Measurements from ENCODE around the gene PTPRA.
"Not testable (repeated sequence)": the region's sequence is repeated elsewhere in the genome, so short reads cannot be mapped to it uniquely, and the experiment has no call there.

Gene PTPRA, protein sequence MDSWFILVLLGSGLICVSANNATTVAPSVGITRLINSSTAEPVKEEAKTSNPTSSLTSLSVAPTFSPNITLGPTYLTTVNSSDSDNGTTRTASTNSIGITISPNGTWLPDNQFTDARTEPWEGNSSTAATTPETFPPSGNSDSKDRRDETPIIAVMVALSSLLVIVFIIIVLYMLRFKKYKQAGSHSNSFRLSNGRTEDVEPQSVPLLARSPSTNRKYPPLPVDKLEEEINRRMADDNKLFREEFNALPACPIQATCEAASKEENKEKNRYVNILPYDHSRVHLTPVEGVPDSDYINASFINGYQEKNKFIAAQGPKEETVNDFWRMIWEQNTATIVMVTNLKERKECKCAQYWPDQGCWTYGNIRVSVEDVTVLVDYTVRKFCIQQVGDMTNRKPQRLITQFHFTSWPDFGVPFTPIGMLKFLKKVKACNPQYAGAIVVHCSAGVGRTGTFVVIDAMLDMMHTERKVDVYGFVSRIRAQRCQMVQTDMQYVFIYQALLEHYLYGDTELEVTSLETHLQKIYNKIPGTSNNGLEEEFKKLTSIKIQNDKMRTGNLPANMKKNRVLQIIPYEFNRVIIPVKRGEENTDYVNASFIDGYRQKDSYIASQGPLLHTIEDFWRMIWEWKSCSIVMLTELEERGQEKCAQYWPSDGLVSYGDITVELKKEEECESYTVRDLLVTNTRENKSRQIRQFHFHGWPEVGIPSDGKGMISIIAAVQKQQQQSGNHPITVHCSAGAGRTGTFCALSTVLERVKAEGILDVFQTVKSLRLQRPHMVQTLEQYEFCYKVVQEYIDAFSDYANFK

DNA sequence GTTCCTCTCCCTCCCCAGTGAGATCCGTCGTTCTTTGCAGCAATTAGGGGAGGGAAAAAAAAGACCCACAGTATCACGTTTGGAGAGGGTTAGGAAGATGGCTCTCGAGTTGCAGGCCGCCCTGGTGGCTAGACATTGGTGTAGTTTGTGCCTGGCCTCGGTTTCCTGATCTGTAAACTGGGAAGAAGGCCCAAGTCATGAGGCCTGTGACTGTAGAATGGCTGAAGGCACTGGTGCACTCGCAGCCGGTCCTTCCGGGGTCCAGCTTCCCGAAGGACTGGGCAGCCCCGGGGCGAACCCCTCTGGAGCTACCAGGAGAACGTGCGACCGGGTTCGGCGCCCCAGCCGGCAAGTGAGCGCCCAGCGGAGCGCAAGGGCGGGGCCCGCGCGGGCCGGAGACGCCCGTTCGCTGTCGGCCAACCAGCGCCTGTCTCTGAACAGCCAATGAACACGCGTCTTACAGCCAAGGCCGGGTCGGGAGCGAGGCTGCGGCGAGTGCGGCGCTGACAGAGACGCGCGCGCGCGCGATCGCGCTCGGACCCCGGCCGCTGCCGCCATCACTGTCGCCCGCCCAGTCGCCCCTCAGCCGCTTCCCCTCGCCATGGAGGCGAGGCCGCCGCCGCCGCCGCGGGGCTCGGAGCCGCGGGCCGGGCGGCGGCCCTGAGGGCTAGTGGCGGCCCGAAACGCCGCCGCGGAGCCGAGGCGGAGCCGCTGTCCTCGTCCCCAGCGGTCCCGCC lies at the start of gene PTPRA:
TSS of gene PTPRA (plus strand) at position 472 of the 737 bp plus-strand sequence. CDS start 90,797 bp downstream, outside the sequence.
- DNase-seq = peak; percentile 92

DNA sequence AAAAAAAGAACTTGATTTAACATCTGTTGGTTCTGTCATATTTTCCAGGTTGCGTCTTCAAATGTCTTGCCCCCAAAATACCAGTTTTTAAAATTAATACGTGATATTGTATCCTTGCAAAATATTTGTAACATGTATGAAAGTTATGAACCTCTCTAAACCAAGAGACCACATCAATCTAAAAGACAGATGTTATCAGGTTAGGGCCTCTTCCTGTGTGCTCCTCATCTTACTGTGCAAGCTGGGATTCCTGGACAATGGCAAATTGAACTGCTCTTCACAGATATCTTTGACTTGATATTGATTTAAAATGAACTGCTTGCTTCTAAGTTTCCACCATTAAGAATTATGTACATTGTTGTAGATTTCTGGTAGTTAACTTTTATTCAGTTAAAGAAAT lies 47.5 kb upstream of the PTPRA start:
- DNase-seq = no peak

DNA sequence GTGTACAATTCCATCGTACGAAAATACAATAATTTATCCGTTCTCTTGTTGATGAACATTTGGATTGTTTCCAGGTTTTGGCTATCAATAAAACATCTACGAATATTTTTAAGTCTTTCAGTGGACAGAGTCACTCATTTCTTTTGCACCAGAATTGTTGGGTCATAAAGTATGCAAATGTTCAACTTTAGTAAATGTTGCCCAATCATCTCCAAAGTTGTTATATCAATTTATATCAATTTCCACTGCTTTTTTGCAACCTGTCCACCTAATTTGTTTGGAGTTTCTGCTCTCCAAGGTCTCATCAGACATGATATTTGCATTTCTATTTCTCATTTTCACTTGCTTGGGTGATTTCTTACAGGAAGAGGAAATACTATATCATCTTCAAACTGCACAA lies 46.6 kb upstream of the PTPRA start:
- no peak for DNase-seq

DNA sequence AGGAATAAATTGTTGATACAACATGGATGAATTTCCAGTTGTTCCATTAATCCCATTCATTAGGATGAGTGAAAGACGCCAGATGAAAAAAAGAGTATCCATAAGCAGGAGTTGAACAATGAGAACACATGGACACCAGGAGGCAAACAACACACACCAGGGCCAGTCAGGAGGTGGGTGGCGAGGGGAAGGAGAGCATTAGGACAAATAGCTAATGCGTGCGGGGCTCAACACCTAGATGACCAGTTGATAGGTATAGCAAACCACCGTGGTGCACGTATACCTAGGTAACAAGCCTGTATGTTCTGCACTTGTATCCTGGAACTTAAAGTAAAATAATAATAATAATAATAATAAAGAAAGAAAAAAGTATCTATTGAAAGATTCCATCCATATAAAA lies 43.9 kb upstream of the PTPRA start:
- DNase-seq = no peak

DNA sequence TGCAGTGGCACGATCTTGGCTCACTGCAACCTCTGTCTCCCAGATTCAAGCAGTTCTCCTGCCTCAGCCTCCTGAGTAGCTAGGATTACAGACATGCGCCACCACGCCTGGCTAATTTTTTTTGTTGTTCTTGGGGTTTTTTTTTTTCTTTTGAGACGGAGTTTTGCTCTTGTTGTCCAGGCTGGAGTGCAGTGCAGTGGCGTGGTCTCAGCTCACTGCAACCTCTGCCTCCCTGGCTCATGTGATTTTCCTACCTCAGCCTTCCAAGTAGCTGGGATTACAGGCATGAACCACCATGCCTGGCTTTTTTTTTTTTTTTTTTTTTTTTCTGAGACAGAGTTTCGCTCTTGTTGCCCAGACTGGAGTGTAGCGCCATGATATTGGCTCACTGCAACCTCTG lies 42.1 kb upstream of the PTPRA start:
- DNase-seq = not testable (repeated sequence)

DNA sequence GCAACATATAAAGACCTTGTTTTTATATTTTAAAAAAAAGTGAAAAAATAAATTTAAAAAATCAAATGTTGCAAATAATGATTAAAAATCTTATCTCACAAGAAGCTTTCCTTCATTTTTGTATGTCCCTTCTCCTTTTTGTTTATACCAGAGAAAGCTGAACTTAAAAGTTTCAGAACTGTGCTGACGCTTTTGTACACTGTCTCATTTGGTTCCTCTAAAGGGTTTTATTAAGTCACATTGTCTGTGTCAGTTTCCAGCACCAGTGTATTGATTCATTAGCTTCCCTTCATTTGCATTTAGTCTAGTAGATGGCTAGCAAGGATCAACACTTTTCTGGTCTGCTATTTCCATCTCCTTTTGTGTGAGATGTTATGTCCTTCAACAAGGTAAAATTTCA lies 39.5 kb upstream of the PTPRA start:
- no peak for DNase-seq

DNA sequence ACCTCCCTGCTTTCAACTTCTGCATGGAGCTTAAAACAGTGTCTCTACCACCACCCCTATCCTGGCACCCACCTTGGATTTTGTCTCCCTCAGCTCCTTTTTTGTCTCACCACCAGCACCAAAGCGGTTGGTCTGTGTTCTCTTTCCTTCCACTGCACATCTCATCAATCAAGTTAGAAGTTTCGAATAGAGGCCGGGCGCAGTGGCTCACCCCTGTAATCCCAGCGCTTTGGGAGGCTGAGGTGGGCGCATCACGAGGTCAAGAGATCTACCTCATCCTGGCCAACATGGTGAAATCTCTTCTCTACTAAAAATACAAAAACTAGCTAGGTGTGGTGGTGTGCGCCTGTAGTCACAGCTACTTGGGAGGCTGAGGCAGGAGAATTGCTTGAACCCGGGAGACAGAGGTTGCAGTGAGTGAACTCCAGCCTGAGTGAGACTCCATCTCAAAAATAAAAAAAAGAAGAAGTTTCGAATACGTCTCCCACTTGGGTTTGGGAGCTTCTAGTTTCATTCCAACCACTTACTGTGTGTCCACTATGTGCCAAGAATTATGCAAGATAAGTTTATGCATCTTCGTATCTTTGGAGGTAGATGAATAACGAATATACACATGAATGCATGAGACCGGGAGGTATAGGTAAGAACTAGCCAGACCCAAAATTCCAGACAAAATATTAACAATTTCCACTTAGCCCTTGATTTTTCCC lies 38.7 kb upstream of the PTPRA start:
- no peak for DNase-seq

DNA sequence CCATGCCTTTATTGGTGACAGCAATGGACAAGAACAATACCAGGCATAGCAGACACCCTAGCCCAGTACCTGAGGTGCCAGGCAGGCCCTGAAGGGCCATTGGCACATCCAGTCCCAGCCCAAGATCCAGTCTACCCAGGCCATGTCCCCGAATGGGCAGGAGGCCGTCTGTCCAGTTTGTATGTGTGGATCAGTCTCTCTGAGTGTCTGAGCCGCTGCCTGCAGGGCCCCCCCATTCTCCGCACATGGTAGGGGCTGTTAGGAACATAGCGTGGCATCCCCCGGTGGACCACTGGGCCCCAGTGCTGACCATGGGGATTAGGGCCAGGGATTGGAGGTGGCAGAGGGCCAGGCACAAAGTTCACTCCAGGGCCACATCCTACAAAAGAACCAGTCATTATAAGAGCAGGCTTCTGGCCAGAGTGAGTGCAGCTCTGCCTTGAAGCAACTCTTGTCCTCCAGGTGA lies 37.9 kb upstream of the PTPRA start:
- no peak for DNase-seq

DNA sequence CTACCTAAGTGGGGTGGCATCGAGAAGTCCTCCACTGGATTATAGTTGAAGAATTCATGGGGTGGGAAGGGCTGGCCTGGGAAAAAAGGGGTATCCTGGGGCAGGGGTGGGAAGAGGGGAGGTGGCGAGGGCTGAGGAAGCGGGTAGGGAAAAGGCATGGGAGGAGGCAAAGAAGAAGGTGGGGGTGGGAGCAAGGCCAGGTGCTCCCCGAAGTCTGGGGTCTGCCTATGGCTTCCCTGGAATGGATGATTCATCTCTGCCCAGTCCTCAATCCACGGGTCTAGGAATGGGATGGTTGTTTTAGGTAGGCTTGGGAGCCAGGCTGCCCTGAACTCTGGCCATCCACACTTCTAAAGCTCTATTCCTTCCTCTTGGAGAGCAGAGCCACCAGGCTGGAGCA lies 37.2 kb upstream of the PTPRA start:
- no peak for DNase-seq

DNA sequence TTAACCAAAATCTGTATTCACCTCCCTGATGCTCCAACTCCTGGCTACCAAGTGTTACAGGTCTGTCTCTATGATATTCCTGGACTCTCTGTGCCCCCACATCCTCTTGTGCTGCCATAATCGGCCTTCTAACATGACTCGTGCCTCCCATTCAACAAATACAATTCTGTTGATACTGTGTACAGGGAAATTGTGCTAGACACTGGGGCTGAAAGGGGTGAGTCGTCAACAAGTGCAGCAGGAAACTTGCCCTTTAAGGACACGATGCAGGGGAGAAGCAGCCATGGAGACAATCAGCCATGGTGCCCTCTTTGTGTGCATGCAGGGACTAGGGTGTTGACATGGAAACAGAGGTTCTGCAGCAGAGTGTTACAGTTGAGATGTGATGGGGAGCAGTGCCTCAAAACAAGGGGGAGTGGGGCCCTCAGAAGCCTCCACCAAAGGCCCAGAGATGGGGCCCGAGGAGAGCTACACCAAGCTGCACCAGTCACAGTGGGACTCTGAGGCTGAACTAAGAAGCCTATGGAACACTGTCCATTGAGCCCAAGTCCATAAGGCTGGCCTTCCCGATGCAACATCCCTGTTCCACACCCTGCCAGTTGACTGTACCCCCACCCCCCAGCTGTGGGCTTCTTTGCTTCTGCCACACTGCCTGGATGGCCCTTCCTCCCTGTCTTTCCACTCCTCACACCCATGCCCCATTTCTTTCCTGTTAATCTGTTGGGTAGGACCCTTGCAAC lies 35.9 kb upstream of the PTPRA start:
- DNase-seq = no peak

DNA sequence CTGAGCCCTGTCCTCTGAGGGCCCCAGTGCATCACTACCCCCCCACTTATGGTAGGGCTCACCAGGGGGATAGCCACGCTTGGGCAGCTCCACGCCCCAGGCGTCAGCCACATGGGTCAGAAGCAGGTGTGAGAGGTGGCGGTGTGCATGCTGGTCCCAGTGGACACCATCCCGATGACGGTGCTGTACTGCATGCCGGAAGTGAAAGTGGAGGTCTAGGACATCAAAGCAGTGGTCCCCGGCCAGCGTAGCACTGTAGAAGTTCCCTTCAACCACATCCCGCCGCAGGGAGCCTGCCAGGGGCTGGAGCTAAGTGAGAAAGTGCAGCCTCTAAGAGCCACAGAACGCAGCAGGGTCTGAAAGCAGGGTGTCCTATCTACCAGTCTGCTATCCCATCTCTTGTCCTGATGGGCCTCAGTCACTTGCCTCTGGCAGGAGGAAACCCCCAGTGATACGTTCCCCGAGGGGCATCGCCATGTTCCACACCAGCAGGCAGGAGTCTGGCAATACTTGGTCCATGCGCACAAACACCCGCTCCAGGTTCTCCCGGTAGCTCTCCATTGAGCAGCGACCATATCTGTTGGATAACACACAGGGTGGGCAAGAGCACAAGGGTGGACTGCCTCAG lies 35.0 kb upstream of the PTPRA start:
- no peak for DNase-seq

DNA sequence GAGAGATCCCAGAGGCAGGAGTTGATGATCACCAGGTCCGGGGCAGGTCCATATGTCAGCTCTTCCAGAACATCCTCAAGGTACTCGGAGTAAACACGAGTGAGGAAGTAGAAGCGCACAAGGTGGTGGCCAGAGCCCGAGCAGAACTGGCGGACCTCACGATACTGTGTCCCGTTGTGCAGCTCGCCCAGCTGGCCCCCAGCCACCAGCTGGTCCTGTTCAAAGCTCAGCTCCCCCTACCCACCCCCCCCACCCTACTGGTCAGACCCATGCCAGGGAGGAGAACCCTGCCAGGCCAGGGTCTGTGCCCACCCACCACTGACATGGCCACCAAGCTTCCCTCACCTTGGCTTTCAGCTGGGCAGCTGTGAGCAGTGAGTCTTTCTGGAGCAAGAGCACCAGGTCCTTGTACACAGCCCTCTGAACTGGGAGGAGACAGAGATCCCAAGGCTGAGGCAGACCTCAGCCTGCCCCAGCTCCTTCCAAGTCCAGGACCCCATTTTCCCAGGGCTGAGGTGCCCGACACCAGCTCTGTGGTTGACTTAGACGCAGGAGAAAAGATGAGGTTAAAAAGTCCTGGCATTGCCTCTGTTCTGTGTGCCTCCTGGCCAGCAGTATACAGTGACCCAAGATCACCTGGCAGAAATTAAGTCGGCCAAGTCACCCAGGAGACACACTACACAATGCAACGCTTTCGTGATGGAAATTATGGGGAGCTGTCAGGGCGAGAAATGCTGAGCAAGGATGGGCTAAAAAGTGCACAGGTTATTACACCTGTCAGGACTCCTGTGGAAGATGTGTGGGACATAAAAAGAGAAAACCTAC lies 34.2 kb upstream of the PTPRA start:
- no peak for DNase-seq

DNA sequence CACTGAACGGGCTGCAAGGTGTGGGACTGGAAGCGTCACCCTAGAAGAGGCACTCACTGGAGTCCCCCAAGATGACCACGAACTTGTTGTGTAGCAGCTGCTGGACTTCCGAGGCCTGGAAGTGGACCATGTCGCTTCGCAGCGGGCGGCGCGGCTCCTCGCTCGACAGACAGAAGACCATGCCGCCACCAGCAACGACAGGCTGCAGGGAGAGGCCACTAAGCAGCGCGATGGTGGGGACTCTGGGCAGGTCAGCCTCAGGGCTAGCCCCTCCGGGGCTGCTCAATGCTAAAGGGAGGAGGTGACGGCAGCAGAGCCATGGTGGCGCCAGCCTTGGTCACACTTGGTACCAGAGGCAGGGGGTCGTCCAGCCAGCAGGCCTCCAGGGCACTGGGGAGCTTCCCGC lies 33.5 kb upstream of the PTPRA start:
- DNase-seq = no peak

DNA sequence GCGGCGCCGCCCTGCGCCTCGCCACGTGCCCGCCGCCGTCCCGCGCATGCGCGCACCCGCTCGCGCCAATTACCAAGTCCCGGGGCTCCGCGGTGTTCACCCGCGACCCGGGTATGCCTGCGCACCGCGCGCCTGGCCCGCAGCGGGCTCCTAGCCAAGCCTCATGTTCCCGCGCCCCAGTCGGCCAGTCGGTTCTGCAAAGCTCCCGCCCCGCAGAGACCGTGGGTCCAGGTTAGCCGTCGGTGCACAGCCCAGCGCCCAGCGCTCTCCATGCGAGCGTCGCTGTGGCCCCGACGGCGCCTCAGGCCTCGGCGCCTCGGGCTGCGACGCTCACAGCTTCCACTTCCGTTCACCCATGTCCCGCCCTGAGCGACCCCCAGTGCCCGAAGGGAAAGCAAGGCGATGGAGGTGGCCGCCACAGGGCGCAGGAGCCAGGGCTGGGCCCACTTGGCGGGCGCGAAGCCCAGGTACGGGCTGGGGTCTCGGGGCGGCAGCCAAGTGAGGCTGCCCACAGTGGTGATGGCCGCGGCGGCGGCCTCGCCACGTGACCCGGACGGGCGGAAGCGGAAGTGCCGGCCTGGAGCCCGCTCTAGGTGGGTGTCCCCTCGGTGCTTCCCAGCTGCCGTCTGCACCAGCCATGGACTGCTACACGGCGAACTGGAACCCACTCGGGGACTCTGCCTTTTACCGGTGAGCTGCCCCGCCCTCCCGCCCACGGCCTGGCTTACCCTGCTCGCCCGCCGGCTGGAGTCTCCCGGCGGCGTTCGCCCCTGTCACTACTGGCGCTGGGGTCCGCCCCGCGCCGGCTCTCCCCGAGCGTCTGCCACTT lies 32.9 kb upstream of the PTPRA start, which contains the start of the genes PCED1A and VPS16:
TSS of gene PCED1A (minus strand) at position 518 of the 829 bp plus-strand sequence. CDS start 743 bp downstream, outside the sequence.
TSS of gene VPS16 (plus strand) at position 608 of the 829 bp plus-strand sequence. CDS start at position 638, 30 bp downstream.
- peak; percentile 92 for DNase-seq

DNA sequence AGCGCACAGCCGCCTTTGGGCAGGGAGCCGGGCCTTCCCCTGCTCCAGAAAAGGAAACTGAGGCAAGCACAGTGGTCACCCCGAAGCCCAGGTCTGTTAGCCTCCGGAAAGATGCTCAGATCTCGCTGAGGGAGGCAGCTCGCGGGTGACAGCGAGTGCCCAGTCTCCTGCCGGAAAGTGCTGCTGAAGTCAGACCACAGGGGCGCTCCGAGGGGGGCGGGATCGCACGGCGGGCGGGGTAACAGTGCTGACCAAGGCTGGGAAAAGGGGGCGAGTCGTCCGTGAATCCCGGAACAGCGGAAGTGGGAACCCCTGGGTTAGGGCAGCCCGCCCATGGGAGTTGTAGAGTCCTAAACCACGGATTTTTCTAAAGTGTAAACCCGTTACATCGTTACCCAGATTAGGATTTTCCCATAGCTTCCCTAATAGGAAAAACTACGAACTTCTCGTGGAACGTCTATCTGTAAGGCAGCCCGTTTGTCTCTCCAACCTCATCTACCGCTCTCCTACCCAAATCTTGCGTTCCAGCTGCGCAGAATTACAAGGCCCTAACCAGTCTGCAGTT lies 32.2 kb upstream of the PTPRA start:
- peak; percentile 44 for DNase-seq

DNA sequence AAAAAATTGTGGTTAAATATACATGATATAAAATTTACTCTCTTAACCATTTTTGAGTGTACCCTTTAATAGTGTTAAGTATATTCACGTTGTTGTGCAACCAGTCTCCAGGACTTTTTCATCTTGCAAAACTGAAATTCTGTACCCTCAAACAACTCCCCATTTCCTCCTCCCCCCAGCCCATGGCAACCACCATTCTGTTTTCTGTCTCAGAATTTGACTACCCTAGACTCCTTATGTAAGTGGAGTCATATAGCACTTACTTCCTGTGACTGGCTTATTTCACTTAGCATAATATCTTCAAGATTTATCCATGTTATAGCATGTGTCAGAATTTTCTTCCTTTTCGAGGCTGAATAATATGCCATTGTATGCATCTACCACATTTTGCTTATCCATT lies 27.7 kb upstream of the PTPRA start:
- DNase-seq = no peak

DNA sequence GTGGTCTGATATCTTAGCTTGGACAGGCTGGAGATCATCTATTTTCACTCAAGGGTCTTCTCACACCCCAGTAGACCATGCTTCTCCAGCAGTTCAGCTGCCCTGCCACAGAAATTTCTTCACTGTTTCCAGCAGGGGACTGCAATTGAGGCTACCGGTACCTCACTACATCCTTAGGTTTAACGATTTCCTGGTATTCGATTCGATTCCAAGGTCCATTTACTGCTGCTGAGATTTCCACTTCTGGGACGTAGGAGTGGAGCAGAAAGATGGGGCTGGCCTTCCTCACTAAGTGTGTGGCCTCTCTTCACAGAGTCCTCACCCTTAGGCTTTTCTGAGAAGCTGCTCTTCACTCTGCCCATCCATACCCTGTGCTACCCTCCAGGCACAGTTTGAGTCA lies 26.6 kb upstream of the PTPRA start:
- no peak for DNase-seq

DNA sequence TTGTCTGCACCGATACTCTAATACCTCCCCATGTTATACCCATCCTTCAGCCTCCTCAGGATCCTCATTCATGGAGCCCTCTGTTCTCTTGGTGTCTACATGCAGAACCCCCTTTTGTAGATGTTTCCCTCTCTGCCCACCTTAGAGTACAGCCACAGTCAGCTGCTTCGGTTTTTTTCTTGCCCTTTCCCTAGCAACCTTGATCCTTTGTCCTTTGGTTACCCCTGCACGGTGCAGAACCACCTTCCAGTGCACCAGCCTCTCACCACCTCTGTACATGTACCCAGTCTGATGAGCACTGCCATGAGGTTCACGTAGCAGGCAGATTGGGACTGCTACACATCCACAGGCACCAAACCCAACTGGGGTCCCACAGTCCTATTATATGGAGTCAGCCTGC lies 25.5 kb upstream of the PTPRA start:
- DNase-seq = no peak

DNA sequence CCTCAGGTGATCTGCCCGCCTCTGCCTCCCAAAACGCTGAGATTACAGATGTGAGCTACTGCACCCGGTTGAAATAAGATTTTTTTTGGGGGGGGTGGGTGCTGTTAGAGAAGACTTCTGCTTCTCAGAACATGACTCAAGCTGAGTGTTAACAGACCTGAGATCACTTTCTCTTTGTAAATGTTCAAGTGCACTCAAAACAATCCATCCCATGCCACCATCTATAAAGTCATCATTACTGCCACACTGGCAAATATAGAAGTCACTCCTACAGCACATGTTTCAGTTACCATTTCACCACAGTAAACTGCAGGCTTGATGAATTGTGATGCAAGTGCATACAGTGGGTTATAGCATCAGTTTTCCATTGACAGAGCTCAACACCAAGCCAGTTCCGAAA lies 23.8 kb upstream of the PTPRA start:
- no peak for DNase-seq

Data from activated naive CD4-positive, alpha-beta T cell treated with Interleukin-2 at 50 U/mL for 16 hours (primary cell).